PC-3 (cell line): ENCODE data around the gene TMEM255B.

Source experiments
- CTCF ChIP-seq: fragments of 300-600 bp; sonication (generic); conservative IDR thresholded peaks from 2 replicates; pipeline ENCODE4 v1.5.1; 2017; ENCODE audit warnings: antibody characterized with exemption, low read depth, mild to moderate bottlenecking, low read length
- EZH2phosphoT487 ChIP-seq: fragments of 300-600 bp; sonication (generic); IDR thresholded peaks from 2 replicates; pipeline ENCODE4 v1.6.1; 2018; ENCODE audit warnings: mild to moderate bottlenecking, antibody characterized with exemption, low read length, borderline replicate concordance

GRCh38 chr13:113842336-113843062, 83.5 kb downstream of the TMEM255B start:
- TF ChIP-seq CTCF: no peak
- TF ChIP-seq EZH2phosphoT487: no peak
